RWPE1 (cell line): ENCODE measurements around the gene MBOAT1.
A peak's percentile ranks its signal among the peaks of the same experiment; 100 is the strongest.
"Not testable (repeated sequence)": the region's sequence is repeated elsewhere in the genome, so short reads cannot be mapped to it uniquely, and the experiment has no call there.

Experiments
- CTCF ChIA-PET: fragments of 350-600 bp; sonication (Branson Sonifier 250); formaldehyde crosslinking; extraction: SDS; loops from one replicate; lab custom pipeline; 2021; lab: Yijun Ruan, JAX
- POLR2A ChIA-PET: fragments of 400-600 bp; formaldehyde crosslinking; extraction: SDS; loops from one replicate; lab custom pipeline; 2020; ENCODE audit warnings: antibody characterized with exemption; ENCODE audit not compliant: low non-redundant PET; lab: Yijun Ruan, JAX
- DNase-seq: peaks from one replicate; pipeline ENCODE4 v3.0.0; 2012; ENCODE audit warnings: low spot score
- H3K27ac ChIP-seq: fragments of 450-650 bp; 2 replicates; pipeline ENCODE4 v1.5.1; 2017
- CTCF ChIP-seq: fragments of 450-650 bp; conservative IDR thresholded peaks from 2 replicates; pipeline ENCODE4 v1.5.1; 2017; ENCODE audit warnings: low read depth, mild to moderate bottlenecking

The MBOAT1 gene

GRCh38 chr6:20188630-20189075, 23.6 kb downstream of the MBOAT1 start:
- DNase-seq, result no peak
- POLR2A ChIA-PET, result no interaction called here

GRCh38 chr6:20186981-20187380, 25.3 kb downstream of the MBOAT1 start:
- POLR2A ChIA-PET, result no interaction called here
- no peak overlapping the region for H3K27ac ChIP-seq
- CTCF ChIA-PET, result no interaction called here
- DNase-seq, result no peak
- no peak for TF ChIP-seq CTCF

More at GRCh38 chr6:20188630-20189075, 23.6 kb downstream of the MBOAT1 start:
- CTCF ChIA-PET, result interaction anchor here (0.6 kb wide), 2 partner anchors 15 to 118 kb away, joined by 4 read pairs; no protein-coding TSS in a partner anchor
- H3K27ac ChIP-seq, result no peak overlapping the region
- TF ChIP-seq CTCF, result no peak

GRCh38 chr6:20183706-20184105, 28.6 kb downstream of the MBOAT1 start:
- TF ChIP-seq CTCF, result no peak
- DNase-seq, result no peak
- no peak overlapping the region for H3K27ac ChIP-seq
- CTCF ChIA-PET, result no interaction called here
- POLR2A ChIA-PET, result no interaction called here

DNA sequence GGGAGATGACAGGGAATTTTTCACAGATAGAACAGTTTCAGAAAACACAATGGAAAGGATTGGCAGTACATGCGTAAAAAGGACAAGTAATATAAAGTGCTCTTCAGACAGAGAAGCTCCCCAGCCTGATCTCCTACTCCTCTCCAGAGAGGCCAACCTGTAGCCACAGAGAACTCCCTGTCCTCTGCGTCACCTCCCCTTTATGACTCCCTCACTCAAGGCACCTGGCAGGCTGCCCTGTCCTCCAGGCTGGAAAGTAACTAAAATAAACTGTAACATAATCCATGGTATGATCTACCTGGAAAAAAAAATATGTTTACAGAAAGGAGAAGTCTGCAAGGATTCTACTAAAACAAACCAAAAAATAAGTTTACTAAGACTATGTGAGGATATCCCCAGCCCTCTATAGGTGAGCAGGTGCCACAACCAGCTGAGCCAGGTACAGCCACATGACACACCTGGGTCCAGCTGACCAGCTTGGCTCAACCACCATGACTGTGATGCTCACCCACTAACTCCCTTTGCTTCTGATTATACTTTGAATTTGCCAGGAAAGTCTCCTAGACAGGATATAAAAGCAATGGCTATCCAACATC, 29.2 kb downstream of the MBOAT1 start:
- CTCF ChIA-PET, result no interaction called here
- no peak for TF ChIP-seq CTCF
- H3K27ac ChIP-seq, result no peak overlapping the region
- peak; percentile 64 for DNase-seq
- POLR2A ChIA-PET, result no interaction called here

DNA sequence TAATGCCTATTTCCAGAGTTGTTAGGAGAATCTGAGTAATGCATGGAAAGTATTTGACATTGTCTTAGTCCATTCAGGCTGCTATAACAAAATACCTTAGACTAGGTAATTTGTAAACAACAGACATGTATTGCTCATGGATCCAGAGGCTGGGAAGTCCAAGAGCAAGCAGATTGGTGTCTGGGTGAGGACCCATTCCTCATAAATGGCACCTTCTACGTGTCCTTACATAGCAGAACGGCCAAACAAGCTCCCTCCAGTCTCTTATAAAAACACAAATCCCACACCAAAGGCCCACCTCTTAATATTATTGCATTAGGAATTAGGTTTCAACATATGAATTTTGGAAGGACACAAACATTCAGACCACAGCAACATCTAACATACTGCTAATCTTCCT, 30.2 kb downstream of the MBOAT1 start:
- CTCF ChIA-PET, result no interaction called here
- POLR2A ChIA-PET, result no interaction called here
- no peak for DNase-seq
- H3K27ac ChIP-seq, result no peak overlapping the region
- TF ChIP-seq CTCF, result no peak

- no peak for DNase-seq
- CTCF ChIA-PET, result no interaction called here
- TF ChIP-seq CTCF, result no peak
- H3K27ac ChIP-seq, result no peak overlapping the region
- POLR2A ChIA-PET, result no interaction called here
These were observed 31.3 kb downstream of the MBOAT1 start for GRCh38 chr6:20180935-20181334.

GRCh38 chr6:20179287-20180045, 32.8 kb downstream of the MBOAT1 start:
- POLR2A ChIA-PET, CTCF ChIA-PET, DNase-seq, H3K27ac ChIP-seq: not testable (repeated sequence)
